ENCODE measurements around the gene SLC9A9. TPM values are rescaled to one million over a fixed set of nuclear protein-coding genes. Genes with fewer than 3 reads are reported as not detected.

Gene SLC9A9
- total and polyA plus RNA-seq, 10 of the 15 experiments (the other 5 are each of a cell fraction or from before 2014, with no cell fraction given) = 3.5 to 14.2 (median 9.3) TPM

DNA sequence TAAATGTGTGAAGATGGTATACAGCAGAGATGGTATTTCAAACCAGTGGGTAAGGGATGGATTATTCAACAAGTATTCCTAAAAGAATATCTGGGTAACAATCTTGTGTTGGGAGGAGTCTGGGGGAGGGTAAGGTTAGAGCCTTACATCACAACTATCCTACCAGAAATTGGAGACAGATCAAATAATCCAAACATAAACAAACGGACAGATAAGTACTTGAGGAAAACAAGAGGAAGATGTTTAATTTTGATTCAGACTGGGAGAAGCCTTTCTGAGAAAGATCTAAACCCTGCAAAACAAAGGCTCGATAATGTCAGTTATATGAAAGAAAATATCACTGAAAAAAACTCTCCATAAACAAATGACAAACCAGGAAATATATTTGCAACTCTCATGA is 77.9 kb downstream of the SLC9A9 start (continued):
- no peak for TF ChIP-seq ZBTB11 (CRISPR knock-in tag; IDR thresholded peaks at IDR 0.05)
- no peak for TF ChIP-seq KLF5 (IDR thresholded peaks at IDR 0.05; ENCODE audit: partially characterized antibody)
- TF ChIP-seq TCF12 (IDR thresholded peaks at IDR 0.05; ENCODE audit: low read depth, low read length) = no peak
- no peak for TF ChIP-seq CBX3 (IDR thresholded peaks at IDR 0.05; ENCODE audit: borderline replicate concordance, low read depth)
- TF ChIP-seq SMARCA5 (IDR thresholded peaks at IDR 0.05) = no peak
- no peak for TF ChIP-seq POU2F2 (IDR thresholded peaks at IDR 0.05; ENCODE audit: borderline replicate concordance, low read depth, low read length)

GRCh38 chr3:143769616-143770015 is 78.7 kb downstream of the SLC9A9 start:
- no peak for DNase-seq (ENCODE audit: low read depth, low spot score)
- CTCF ChIA-PET = no interaction called here
- 29% methylated on average over 1 of the region's 1 CpG for WGBS (ENCODE audit: insufficient coverage, insufficient replicate concordance, low lambda C conversion rate, missing lambda C conversion rate)
- H3K4me1 ChIP-seq (ENCODE audit: control insufficient read depth, insufficient read depth, low read length) = no peaks in the 10 kb centered on the region
- SMC1A ChIA-PET (ENCODE audit: uncharacterized antibody, unreplicated experiment) = no interaction called here
- no peaks in the 10 kb centered on the region for H3K36me3 ChIP-seq (ENCODE audit: control insufficient read depth in 2 of 2, insufficient read depth in 2 of 2, low read length in 1 of 2)
- no peak overlapping the region for H3K27ac ChIP-seq (ENCODE audit: control insufficient read depth, insufficient read depth)
- in situ Hi-C loops (cut with MboI) (loop anchor here (10.0 kb wide), 1 partner anchor 185 kb away; no protein-coding TSS in a partner anchor), intact Hi-C loops (cut with micrococcal nuclease; ENCODE audit: unreplicated experiment) (no loop called here)
- H3K79me2 ChIP-seq (ENCODE audit: control insufficient read depth, insufficient read depth, low read length) = no peaks in the 10 kb centered on the region
- H3K9ac ChIP-seq (ENCODE audit: control insufficient read depth, insufficient read depth, low read length) = no peak overlapping the region
- no peak overlapping the region for H2AFZ ChIP-seq (ENCODE audit: control insufficient read depth, low read depth, low read length)
- no TSS peak for BruUV-seq (replicated peaks)
- no peak overlapping the region for H3K4me3 ChIP-seq
- H3K27me3 ChIP-seq (replicated peaks in 1 of 2; ENCODE audit: control insufficient read depth in 2 of 2, insufficient read depth in 2 of 2, low read length in 1 of 2) = no peaks in the 10 kb centered on the region
- FAIRE-seq = no peak
- no peak for ATAC-seq
- H3K4me2 ChIP-seq (ENCODE audit: control insufficient read depth, insufficient read depth) = no peak overlapping the region
- RAD21 ChIA-PET (ENCODE audit: unreplicated experiment) = no interaction called here
- H4K20me1 ChIP-seq (ENCODE audit: control insufficient read depth, insufficient read depth) = no peaks in the 10 kb centered on the region
- POLR2A ChIA-PET = no interaction called here
- no peaks in the 10 kb centered on the region for H3K9me3 ChIP-seq (replicated peaks; ENCODE audit: control insufficient read depth, insufficient read depth, low read length)
- no peak for TF ChIP-seq SREBF2 (IDR thresholded peaks at IDR 0.05; ENCODE audit: low read length)
- TF ChIP-seq BRCA1 (IDR thresholded peaks at IDR 0.05; ENCODE audit: low read depth, low read length) = no peak
- no peak for TF ChIP-seq RBBP5 (conservative IDR thresholded peaks at IDR 0.05)
- TF ChIP-seq, protein P1, sequence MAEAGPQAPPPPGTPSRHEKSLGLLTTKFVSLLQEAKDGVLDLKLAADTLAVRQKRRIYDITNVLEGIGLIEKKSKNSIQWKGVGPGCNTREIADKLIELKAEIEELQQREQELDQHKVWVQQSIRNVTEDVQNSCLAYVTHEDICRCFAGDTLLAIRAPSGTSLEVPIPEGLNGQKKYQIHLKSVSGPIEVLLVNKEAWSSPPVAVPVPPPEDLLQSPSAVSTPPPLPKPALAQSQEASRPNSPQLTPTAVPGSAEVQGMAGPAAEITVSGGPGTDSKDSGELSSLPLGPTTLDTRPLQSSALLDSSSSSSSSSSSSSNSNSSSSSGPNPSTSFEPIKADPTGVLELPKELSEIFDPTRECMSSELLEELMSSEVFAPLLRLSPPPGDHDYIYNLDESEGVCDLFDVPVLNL (IDR thresholded peaks at IDR 0.05; ENCODE audit: low read depth, low read length) = no peak
- TF ChIP-seq REST (IDR thresholded peaks at IDR 0.05; ENCODE audit: low read depth, low read length) = no peak
- TF ChIP-seq, protein P2, sequence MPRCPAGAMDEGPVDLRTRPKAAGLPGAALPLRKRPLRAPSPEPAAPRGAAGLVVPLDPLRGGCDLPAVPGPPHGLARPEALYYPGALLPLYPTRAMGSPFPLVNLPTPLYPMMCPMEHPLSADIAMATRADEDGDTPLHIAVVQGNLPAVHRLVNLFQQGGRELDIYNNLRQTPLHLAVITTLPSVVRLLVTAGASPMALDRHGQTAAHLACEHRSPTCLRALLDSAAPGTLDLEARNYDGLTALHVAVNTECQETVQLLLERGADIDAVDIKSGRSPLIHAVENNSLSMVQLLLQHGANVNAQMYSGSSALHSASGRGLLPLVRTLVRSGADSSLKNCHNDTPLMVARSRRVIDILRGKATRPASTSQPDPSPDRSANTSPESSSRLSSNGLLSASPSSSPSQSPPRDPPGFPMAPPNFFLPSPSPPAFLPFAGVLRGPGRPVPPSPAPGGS (IDR thresholded peaks at IDR 0.05; ENCODE audit: borderline replicate concordance, insufficient read depth, low read depth, low read length, poor library complexity, severe bottlenecking) = no peak
- no peak for TF ChIP-seq GABPA (IDR thresholded peaks at IDR 0.05; ENCODE audit: low read depth)
